Kidney epithelial cell (primary cell): ENCODE results near the gene RHOBTB1. TPM values are rescaled to one million over a fixed set of nuclear protein-coding genes. Genes with fewer than 3 reads are reported as not detected.
"Not testable (repeated sequence)": the region's sequence is repeated elsewhere in the genome, so short reads cannot be mapped to it uniquely, and the experiment has no call there.

Experiments
- DNase-seq: peaks from one replicate; pipeline ENCODE4 v3.0.0-alpha.2; 2010; ENCODE audit warnings: low read depth
- H3K27me3 ChIP-seq: 2 replicates; pipeline ENCODE4 v1.6.0; 2011; ENCODE audit warnings: low read length; ENCODE audit not compliant: control insufficient read depth, insufficient read depth
- H3K36me3 ChIP-seq: 2 replicates; pipeline ENCODE4 v1.5.1; 2011; ENCODE audit warnings: low read length; ENCODE audit not compliant: control insufficient read depth, insufficient read depth
- H3K4me3 ChIP-seq: 2 replicates; pipeline ENCODE4 v1.5.1; 2011; ENCODE audit warnings: low read depth, mild to moderate bottlenecking, control low read depth, low read length
- total RNA-seq: library from RNA; depleted of rRNA; stranded (reverse); fragments of >200 nt; gene quantifications from 2 replicates; pipeline ENCODE4 v1.2.3, GENCODE V29; 2015
- TF ChIP-seq, protein P1 (sequence below): IDR thresholded peaks from 2 replicates; pipeline ENCODE4 v1.5.1; 2011; ENCODE audit warnings: mild to moderate bottlenecking, moderate library complexity, low read length, control low read depth, inconsistent platforms; ENCODE audit not compliant: insufficient read depth, poor library complexity, severe bottlenecking

The RHOBTB1 gene
- total RNA-seq, 1 donor from 2014 or later, result 21.3 TPM

GRCh38 chr10:60976687-60977086, 32.7 kb upstream of the RHOBTB1 start:
- H3K36me3 ChIP-seq, result no peaks in the 10 kb centered on the region
- TF ChIP-seq, protein P1, sequence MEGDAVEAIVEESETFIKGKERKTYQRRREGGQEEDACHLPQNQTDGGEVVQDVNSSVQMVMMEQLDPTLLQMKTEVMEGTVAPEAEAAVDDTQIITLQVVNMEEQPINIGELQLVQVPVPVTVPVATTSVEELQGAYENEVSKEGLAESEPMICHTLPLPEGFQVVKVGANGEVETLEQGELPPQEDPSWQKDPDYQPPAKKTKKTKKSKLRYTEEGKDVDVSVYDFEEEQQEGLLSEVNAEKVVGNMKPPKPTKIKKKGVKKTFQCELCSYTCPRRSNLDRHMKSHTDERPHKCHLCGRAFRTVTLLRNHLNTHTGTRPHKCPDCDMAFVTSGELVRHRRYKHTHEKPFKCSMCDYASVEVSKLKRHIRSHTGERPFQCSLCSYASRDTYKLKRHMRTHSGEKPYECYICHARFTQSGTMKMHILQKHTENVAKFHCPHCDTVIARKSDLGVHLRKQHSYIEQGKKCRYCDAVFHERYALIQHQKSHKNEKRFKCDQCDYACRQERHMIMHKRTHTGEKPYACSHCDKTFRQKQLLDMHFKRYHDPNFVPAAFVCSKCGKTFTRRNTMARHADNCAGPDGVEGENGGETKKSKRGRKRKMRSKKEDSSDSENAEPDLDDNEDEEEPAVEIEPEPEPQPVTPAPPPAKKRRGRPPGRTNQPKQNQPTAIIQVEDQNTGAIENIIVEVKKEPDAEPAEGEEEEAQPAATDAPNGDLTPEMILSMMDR, result no peak
- no peaks in the 10 kb centered on the region for H3K27me3 ChIP-seq
- no peak for DNase-seq
- H3K4me3 ChIP-seq, result no peak overlapping the region

DNA sequence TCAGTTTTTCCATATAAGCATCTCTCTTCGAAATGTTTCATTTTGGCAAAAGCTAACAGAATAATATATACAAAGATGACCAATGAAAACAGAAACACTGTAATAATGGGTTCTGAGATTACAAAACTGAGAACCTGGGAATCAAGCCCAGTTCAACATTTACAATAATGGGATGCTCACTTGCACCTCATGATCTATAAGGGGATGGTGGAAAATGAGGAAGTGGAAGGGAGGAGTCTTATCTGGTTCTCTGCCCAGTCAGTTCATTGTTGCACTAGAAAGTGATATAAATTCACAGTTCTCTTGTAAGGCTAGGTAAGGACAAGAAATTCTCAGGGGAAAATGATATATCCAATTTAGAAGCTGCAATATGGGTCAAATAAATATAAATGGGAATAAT, 31.7 kb upstream of the RHOBTB1 start:
- TF ChIP-seq, protein P1, result no peak
- DNase-seq, result no peak
- no peak overlapping the region for H3K4me3 ChIP-seq
- H3K36me3 ChIP-seq, result no peaks in the 10 kb centered on the region
- no peaks in the 10 kb centered on the region for H3K27me3 ChIP-seq

DNA sequence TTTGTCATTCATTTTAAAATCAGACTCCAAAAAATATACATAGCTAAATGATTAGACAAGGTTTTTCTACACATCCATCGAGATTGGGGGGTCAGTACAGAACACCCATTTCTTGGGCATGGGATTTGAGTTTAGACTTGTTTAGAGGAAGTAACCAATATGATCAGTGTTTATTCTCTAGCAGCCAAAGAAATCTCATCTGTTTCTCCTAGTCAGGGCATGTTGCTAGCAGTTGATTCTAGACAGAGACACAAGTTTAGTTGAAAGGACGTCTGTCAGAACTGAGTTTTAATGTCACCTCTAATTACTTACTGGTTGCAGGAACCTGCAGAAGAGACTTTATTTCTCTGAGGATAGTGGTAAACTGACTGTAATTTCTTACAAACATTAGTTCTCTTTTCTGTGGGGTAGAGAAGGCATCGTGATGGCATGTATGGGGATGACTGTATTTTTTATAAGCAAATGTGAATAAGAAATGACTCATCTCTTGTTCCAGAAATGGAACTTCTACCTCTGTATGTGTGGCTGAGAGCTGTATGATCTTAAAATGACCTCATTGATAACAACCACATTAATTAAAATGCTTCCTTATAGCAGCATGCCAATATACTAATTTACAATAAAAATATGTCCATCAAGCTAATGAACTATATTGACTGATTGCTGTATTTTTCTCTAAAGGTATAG, 30.6 kb upstream of the RHOBTB1 start:
- no peak for DNase-seq
- no peaks in the 10 kb centered on the region for H3K36me3 ChIP-seq
- no peaks in the 10 kb centered on the region for H3K27me3 ChIP-seq
- TF ChIP-seq, protein P1, result no peak
- H3K4me3 ChIP-seq, result no peak overlapping the region

- TF ChIP-seq, protein P1, result no peak
- Histone ChIP-seq H3K36me3 (no peaks in the 10 kb centered on the region), H3K27me3 (no peaks in the 10 kb centered on the region), H3K4me3 (no peak overlapping the region)
- DNase-seq, result no peak
These were observed 29.1 kb upstream of the RHOBTB1 start for GRCh38 chr10:60973086-60973485.

DNA sequence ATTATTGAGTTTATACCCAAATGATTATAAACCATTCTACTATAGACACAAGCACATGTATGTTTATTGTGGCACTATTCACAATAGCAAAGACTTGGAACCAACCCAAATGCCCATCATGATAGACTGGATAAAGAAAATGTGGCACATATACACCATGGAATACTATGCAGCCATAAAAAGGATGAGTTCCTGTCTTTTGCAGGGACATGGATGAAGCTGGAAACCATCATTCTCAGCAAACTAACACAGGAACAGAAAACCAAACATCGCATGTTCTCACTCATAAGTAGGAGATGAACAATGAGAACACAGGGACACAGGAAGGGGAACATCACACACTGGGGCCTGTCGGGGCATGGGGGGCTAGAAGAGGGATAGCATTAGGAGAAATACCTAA, 28.2 kb upstream of the RHOBTB1 start:
- not testable (repeated sequence) for H3K27me3 ChIP-seq, H3K4me3 ChIP-seq, DNase-seq, H3K36me3 ChIP-seq

- H3K27me3 ChIP-seq, result no peaks in the 10 kb centered on the region
- no peaks in the 10 kb centered on the region for H3K36me3 ChIP-seq
- no peak overlapping the region for H3K4me3 ChIP-seq
- no peak for DNase-seq
- TF ChIP-seq, protein P1, result no peak
These were observed 26.5 kb upstream of the RHOBTB1 start for GRCh38 chr10:60970526-60970925.
